ENCODE measurements around the gene PALS2.

The PALS2 gene

DNA sequence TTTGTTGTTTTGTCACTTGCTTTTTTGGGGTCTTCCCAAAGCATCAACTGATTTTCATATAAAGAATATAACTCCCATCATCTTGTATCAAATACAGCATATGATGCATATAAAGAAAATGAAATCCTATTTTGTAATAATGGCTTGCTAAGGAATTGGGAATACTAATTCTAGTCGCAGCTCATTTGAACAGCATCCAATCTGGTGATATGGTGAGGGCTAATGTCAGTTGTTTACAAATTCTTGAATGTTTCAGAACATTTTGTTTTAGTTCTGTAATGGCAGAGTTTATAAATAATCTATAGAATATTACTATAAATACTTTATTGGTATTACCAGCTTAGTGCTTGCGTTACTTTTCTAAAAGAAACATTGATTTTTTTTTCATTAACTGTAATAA is 8.9 kb downstream of the PALS2 start:
- DNase-seq (ENCODE audit: low read depth in 2 of 2), result no peak
- TF ChIP-seq, protein P1, sequence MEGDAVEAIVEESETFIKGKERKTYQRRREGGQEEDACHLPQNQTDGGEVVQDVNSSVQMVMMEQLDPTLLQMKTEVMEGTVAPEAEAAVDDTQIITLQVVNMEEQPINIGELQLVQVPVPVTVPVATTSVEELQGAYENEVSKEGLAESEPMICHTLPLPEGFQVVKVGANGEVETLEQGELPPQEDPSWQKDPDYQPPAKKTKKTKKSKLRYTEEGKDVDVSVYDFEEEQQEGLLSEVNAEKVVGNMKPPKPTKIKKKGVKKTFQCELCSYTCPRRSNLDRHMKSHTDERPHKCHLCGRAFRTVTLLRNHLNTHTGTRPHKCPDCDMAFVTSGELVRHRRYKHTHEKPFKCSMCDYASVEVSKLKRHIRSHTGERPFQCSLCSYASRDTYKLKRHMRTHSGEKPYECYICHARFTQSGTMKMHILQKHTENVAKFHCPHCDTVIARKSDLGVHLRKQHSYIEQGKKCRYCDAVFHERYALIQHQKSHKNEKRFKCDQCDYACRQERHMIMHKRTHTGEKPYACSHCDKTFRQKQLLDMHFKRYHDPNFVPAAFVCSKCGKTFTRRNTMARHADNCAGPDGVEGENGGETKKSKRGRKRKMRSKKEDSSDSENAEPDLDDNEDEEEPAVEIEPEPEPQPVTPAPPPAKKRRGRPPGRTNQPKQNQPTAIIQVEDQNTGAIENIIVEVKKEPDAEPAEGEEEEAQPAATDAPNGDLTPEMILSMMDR (IDR thresholded peaks at IDR 0.05; ENCODE audit: low read depth, low read length), result no peak
- no peak overlapping the region for H3K4me3 ChIP-seq (replicated peaks in 1 of 2; ENCODE audit: low read depth in 2 of 2, low read length in 2 of 2)

DNA sequence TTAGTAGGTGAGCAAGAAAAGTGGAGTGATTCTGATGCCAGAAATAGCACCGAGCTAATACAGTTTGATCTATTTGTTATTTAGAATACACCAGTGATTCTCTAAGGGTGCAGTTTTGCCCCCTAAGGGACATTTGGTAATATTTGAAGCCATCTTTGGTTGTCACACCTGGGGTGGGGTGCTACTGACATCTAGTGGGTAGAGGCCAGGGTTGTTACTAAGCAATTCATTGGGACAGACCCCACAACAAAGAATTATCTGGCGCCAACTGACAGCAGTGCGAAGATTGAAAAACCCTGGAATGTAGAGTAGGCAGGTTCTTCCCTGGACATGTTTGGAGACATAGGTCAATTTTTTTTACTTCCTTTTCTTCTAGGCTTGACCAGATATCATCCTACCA is 14.6 kb downstream of the PALS2 start:
- no peak for DNase-seq (ENCODE audit: low read depth in 2 of 2)
- TF ChIP-seq, protein P1 (IDR thresholded peaks at IDR 0.05; ENCODE audit: low read depth, low read length), result peak; percentile 23
- H3K4me3 ChIP-seq (replicated peaks in 1 of 2; ENCODE audit: low read depth in 2 of 2, low read length in 2 of 2), result no peak overlapping the region

DNA sequence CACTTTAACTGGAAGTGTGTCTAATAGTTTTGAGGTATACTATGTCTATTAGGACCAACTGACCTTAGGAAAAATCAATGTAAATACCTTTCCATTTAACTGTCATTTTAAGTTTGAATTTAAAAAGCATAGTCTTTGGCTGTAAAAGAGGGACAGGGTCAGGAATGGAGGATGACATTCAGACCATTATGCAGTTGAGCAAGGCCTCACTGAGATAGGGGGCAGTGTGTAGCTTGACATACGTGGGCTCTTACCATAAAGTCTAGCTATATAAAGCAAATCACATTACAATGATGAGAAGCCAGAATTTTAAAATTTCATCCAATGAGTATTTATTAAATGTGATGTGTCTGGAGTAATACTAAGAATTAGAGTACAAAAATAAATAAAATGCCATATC is 17.9 kb downstream of the PALS2 start:
- no peak overlapping the region for H3K4me3 ChIP-seq (replicated peaks in 1 of 2; ENCODE audit: low read depth in 2 of 2, low read length in 2 of 2)
- TF ChIP-seq, protein P1 (IDR thresholded peaks at IDR 0.05; ENCODE audit: low read depth, low read length), result no peak
- DNase-seq (ENCODE audit: low read depth in 2 of 2), result no peak

DNA sequence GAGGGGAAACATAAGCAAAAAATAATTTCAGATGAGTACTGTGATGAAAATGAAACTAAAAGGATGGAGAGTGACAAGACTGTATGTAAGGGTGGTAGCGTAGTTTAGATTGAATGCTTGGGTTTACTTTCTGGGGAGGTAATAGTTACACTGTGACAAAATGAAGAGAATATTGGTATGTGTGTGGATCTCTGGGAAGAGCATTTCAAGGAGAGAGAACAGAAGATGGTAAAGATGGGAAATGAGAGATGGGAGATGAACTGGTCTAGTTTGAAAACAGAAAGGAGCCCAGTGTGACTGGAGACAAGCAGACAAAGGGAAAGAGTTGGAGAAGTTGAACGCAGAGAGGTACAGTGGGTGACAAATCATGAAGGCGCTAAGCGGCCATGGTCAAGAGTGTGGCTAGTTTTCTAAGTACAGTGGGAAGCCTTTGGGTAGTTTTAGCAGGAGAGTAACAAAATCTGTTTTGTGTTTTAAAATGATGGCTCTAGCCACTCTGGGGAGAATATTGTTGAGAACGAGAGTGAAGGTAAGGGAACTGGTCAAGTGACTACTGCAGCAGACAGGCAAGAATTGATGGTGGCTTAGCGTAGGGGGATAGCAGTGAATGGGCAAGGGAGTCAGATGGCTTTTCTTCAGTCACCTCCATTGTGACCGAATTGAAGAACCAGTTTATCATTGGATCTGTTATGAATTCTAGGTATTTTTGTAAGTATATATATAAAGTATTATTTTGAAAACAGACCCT is 22.6 kb downstream of the PALS2 start:
- TF ChIP-seq, protein P1 (IDR thresholded peaks at IDR 0.05; ENCODE audit: low read depth, low read length), result no peak
- no peak overlapping the region for H3K4me3 ChIP-seq (replicated peaks in 1 of 2; ENCODE audit: low read depth in 2 of 2, low read length in 2 of 2)
- DNase-seq (ENCODE audit: low read depth in 2 of 2), result no peak

DNA sequence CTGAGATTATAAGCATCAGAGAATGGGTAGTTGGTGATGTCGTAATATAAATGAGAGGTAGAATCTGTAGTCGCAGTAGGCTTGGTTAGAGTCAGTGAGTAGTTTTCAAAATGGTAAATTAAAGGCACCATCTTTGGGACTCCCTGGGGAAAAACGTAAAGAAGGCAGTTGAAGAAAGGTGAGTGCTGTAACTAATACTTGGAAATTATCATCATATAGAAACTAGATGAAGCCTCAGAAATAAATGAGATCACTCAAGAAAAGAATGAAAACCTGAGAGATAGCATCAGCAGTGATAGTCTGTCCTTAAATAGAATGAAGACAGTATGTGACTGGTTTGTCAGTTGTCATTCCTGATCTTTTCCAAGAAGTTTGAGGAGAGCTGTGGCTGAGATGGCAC is 23.8 kb downstream of the PALS2 start:
- no peak overlapping the region for H3K4me3 ChIP-seq (replicated peaks in 1 of 2; ENCODE audit: low read depth in 2 of 2, low read length in 2 of 2)
- no peak for DNase-seq (ENCODE audit: low read depth in 2 of 2)
- TF ChIP-seq, protein P1 (IDR thresholded peaks at IDR 0.05; ENCODE audit: low read depth, low read length), result no peak

DNA sequence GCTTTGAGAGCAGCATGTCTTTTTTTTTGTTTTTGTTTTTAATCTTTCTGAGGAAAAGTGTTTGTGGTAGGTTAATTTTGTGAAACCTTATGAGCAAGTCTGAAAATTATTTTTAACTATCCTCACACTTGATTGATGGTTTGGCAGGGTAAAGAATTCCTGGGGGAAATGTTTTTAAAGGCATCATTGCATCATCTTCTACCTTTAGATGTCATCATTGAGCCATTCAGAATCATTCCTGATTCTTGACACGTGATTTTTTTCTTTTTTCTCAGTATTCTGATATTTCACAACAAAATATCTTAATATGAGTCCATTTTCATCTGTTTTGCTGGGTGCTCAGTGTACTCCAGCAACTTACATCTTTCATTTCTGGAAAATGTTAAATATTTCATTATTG is 28.3 kb downstream of the PALS2 start:
- H3K4me3 ChIP-seq (replicated peaks in 1 of 2; ENCODE audit: low read depth in 2 of 2, low read length in 2 of 2), result no peak overlapping the region
- peak; percentile 10 to 23 for DNase-seq (ENCODE audit: low read depth in 2 of 2)
- TF ChIP-seq, protein P1 (IDR thresholded peaks at IDR 0.05; ENCODE audit: low read depth, low read length), result no peak
